Stomach (tissue), 9 donors: ENCODE data around the gene ZNF511. TPM values are rescaled to one million over a fixed set of nuclear protein-coding genes. Genes with fewer than 3 reads are reported as not detected.

Experiments
- DNase-seq, 2 donors: peaks; one replicate each; pipeline versions ENCODE4 v3.0.0 to v3.0.0-alpha.2; 2013 to 2019
- H3K27ac ChIP-seq, 5 donors: fragments of 200-600 bp in 4 of 5; sonication (generic) in 4 of 5; one replicate each; pipeline ENCODE4 v1.5.1; 2013 to 2019; ENCODE audit warnings: mild to moderate bottlenecking in 1 of 5, moderate library complexity in 1 of 5
- H3K27me3 ChIP-seq, 3 donors: fragments of 200-600 bp; sonication (generic); one replicate each; pipeline ENCODE4 v1.5.1; 2017 to 2019; ENCODE audit warnings: mixed run types in 1 of 3
- H3K36me3 ChIP-seq, 4 donors: fragments of 200-600 bp; sonication (generic); 1 replicate in 3 of 4; 2 replicates in 1 of 4; pipeline ENCODE4 v1.5.1; 2016 to 2019
- H3K4me1 ChIP-seq, 4 donors: fragments of 200-600 bp; sonication (generic); one replicate each; pipeline ENCODE4 v1.5.1; 2016 to 2019
- H3K4me3 ChIP-seq, 4 donors: fragments of 200-600 bp; sonication (generic) in 3 of 4; one replicate each; pipeline ENCODE4 v1.5.1; 2016 to 2019; ENCODE audit warnings: mild to moderate bottlenecking in 1 of 4
- H3K9me3 ChIP-seq, 4 donors: fragments of 200-600 bp; sonication (generic); one replicate each; pipeline ENCODE4 v1.5.1; 2016 to 2019
- EP300 ChIP-seq: sonication (generic); formaldehyde crosslinking; IDR thresholded peaks from one replicate; pipeline ENCODE4 v1.6.1; 2017; ENCODE audit warnings: antibody characterized with exemption
- POLR2A ChIP-seq, 4 donors: fragments of 450-650 bp; IDR thresholded peaks; one replicate each; pipeline ENCODE4 v1.6.1; 2016; ENCODE audit warnings: antibody characterized with exemption in 4 of 4, control low read depth in 2 of 4, mild to moderate bottlenecking in 1 of 4, moderate library complexity in 1 of 4
- POLR2AphosphoS5 ChIP-seq, 3 donors: sonication (generic); formaldehyde crosslinking; IDR thresholded peaks; one replicate each; pipeline ENCODE4 v1.6.1; 2016; ENCODE audit warnings: antibody characterized with exemption in 3 of 3
- WGBS, 5 donors: extraction: QIAGEN DNeasy Blood & Tissue Kit in 3 of 5; methylation state at CpG; one replicate each; pipeline versions ENCODE4 v1.1.5 to v1.1.7; 2013 to 2018; 5-methylcytosine and 5-hydroxymethylcytosine counted together
- intact Hi-C: fragments of 100-400 bp; cut with DNase I; formaldehyde crosslinking; loops from one replicate; pipeline ENCODE4 v1.15.1; 2023; ENCODE audit warnings: low total_unique reads
- polyA plus RNA-seq, 3 donors: library from polyadenylated mRNA; stranded (reverse); fragments of 200-250 nt; gene quantifications; one replicate each; pipeline ENCODE4 v1.2.3, GENCODE V29; 2013
- total RNA-seq, 5 donors: library from RNA; depleted of rRNA; stranded (reverse); fragments of >200 nt; gene quantifications; one replicate each; pipeline versions ENCODE4 v1.1.0 to v1.2.3, GENCODE V29; 2014 to 2016
- TF ChIP-seq, protein P1 (sequence below), 7 experiments: fragments of 450-650 bp in 4 of 7; fragments of 200-600 bp in 3 of 7; sonication (generic) in 3 of 7; IDR thresholded peaks; one replicate each; pipeline ENCODE4 v1.5.1; 2016 to 2019; ENCODE audit warnings: antibody characterized with exemption in 7 of 7, control low read depth in 2 of 7, mild to moderate bottlenecking in 1 of 7
- donor health status: healthy with polysubstance abuse.
- donor health status: Bipolar disorder and iron deficiency.
- donor health status: healthy.

The ZNF511 gene
- total and polyA plus RNA-seq, 8 donors: 12.7 to 82.1 (median 55.9) TPM

DNA sequence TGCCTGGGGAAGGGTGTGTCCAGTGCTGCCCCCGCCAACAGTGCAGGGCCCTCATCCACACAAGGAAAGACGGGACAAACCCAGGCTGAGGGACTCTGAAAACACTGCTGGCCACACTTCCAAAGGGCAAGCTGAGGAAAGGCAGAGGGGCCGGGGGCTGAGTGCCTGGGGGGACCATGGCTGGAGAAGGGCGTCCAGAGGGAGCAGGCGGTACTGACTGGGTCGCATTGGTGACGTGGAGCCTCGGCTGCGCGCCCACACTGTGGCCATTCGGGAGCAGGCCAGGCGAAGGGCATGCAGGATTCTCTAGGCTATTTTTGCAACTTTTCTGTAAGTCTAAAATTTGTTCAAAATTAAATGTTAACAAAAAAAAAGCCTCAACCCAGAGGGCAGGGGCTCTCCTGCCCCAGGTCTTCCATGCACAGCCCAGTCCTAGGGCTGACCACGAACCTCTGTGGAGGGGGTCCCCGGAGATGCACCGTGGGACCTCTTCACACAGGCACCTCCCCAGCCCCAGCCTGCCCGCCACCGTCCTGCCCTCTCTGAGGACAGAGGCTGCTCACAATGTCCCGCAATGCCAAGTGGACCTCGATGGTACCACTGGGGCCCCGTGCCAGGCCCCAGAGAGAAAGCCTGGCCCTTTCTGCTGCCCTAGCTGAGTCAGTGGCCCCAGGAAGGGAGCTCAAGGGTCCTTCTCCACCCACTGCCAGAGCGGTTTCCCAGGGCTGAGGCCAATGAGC is 42.5 kb upstream of the ZNF511 start:
- no peak overlapping the region for H3K4me3 ChIP-seq
- no peak overlapping the region for H3K27ac ChIP-seq
- no peak for DNase-seq
- intact Hi-C loops: no loop called here
- H3K9me3 ChIP-seq: no peaks in the 10 kb centered on the region
- TF ChIP-seq, protein P1, sequence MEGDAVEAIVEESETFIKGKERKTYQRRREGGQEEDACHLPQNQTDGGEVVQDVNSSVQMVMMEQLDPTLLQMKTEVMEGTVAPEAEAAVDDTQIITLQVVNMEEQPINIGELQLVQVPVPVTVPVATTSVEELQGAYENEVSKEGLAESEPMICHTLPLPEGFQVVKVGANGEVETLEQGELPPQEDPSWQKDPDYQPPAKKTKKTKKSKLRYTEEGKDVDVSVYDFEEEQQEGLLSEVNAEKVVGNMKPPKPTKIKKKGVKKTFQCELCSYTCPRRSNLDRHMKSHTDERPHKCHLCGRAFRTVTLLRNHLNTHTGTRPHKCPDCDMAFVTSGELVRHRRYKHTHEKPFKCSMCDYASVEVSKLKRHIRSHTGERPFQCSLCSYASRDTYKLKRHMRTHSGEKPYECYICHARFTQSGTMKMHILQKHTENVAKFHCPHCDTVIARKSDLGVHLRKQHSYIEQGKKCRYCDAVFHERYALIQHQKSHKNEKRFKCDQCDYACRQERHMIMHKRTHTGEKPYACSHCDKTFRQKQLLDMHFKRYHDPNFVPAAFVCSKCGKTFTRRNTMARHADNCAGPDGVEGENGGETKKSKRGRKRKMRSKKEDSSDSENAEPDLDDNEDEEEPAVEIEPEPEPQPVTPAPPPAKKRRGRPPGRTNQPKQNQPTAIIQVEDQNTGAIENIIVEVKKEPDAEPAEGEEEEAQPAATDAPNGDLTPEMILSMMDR (IDR thresholded peaks at IDR 0.05): no peak
- TF ChIP-seq POLR2A (IDR thresholded peaks at IDR 0.05) (no peak), EP300 (no peak), POLR2AphosphoS5 (IDR thresholded peaks at IDR 0.05) (no peak)
- H3K27me3 ChIP-seq: no peaks in the 10 kb centered on the region
- 90 to 92% (median 91%) methylated on average over 20 to 21 of the region's 21 CpGs for WGBS, 5 donors
- peaks cover 3 to 47% (median 31%) of the 10 kb centered on the region in 4 donors for H3K36me3 ChIP-seq
- peaks cover 7 to 34% (median 22%) of the 10 kb centered on the region in 4 donors for H3K4me1 ChIP-seq

GRCh38 chr10:133267293-133267692 is 41.4 kb upstream of the ZNF511 start:
- no peak for DNase-seq
- Histone ChIP-seq H3K4me3 (no peak overlapping the region), H3K9me3 (no peaks in the 10 kb centered on the region), H3K4me1 (peaks cover 3 to 29% (median 16%) of the 10 kb centered on the region in 4 donors), H3K36me3 (peaks cover 3 to 56% (median 37%) of the 10 kb centered on the region in 4 donors), H3K27ac (no peak overlapping the region), H3K27me3 (no peaks in the 10 kb centered on the region)
- WGBS, 5 donors: 77 to 90% (median 89%) methylated on average over 3 to 14 of the region's 14 CpGs
- intact Hi-C loops: no loop called here
- no peak for TF ChIP-seq EP300
- no peak for TF ChIP-seq POLR2AphosphoS5 (IDR thresholded peaks at IDR 0.05)

- peaks cover 3 to 61% (median 41%) of the 10 kb centered on the region in 4 donors for H3K36me3 ChIP-seq
- H3K27ac ChIP-seq: no peak overlapping the region
- no peak for DNase-seq
- H3K27me3 ChIP-seq: no peaks in the 10 kb centered on the region
- H3K9me3 ChIP-seq: no peaks in the 10 kb centered on the region
- no peak for TF ChIP-seq POLR2A (IDR thresholded peaks at IDR 0.05)
- TF ChIP-seq, protein P1 (IDR thresholded peaks at IDR 0.05): no peak
- TF ChIP-seq POLR2AphosphoS5 (IDR thresholded peaks at IDR 0.05): no peak
- no peak for TF ChIP-seq EP300
- 87 to 92% (median 89%) methylated on average over 19 to 22 of the region's 22 CpGs for WGBS, 5 donors
- H3K4me3 ChIP-seq: no peak overlapping the region
- H3K4me1 ChIP-seq: peaks cover 0 to 23% (median 11%) of the 10 kb centered on the region in 4 donors
- intact Hi-C loops: no loop called here
These were observed 40.9 kb upstream of the ZNF511 start for GRCh38 chr10:133267829-133268228.

GRCh38 chr10:133268532-133268931 is 40.2 kb upstream of the ZNF511 start:
- TF ChIP-seq EP300 (no peak), POLR2AphosphoS5 (IDR thresholded peaks at IDR 0.05) (no peak), POLR2A (IDR thresholded peaks at IDR 0.05) (no peak)
- TF ChIP-seq, protein P1 (IDR thresholded peaks at IDR 0.05): no peak
- H3K27me3 ChIP-seq: peaks cover 0 to under 1% (median 0%) of the 10 kb centered on the region in 3 donors
- intact Hi-C loops: no loop called here
- no peak overlapping the region for H3K27ac ChIP-seq
- H3K36me3 ChIP-seq: peaks cover 3 to 68% (median 47%) of the 10 kb centered on the region in 4 donors
- peaks cover 0 to 19% (median 7%) of the 10 kb centered on the region in 4 donors for H3K4me1 ChIP-seq
- H3K9me3 ChIP-seq: no peaks in the 10 kb centered on the region
- no peak overlapping the region for H3K4me3 ChIP-seq
- 90 to 95% (median 94%) methylated on average over 12 to 22 of the region's 22 CpGs for WGBS, 5 donors
- DNase-seq: no peak

- peaks cover 0 to 21% (median 5%) of the 10 kb centered on the region in 4 donors for H3K4me1 ChIP-seq
- H3K36me3 ChIP-seq: peaks cover 3 to 69% (median 47%) of the 10 kb centered on the region in 4 donors
- no peak for DNase-seq
- peaks cover 0 to 9% (median 0%) of the 10 kb centered on the region in 3 donors for H3K27me3 ChIP-seq
- H3K27ac ChIP-seq: no peak overlapping the region
- 85 to 91% (median 86%) methylated on average over 13 to 26 of the region's 26 CpGs for WGBS, 5 donors
- TF ChIP-seq, protein P1 (IDR thresholded peaks at IDR 0.05): no peak
- TF ChIP-seq POLR2A (IDR thresholded peaks at IDR 0.05): no peak
- TF ChIP-seq POLR2AphosphoS5 (IDR thresholded peaks at IDR 0.05): no peak
- no peak for TF ChIP-seq EP300
- intact Hi-C loops: no loop called here
- no peaks in the 10 kb centered on the region for H3K9me3 ChIP-seq
- H3K4me3 ChIP-seq: no peak overlapping the region
These were observed 39.3 kb upstream of the ZNF511 start for GRCh38 chr10:133269367-133269766.
